ENCODE data around the gene ZNF195. TPM values are rescaled to one million over a fixed set of nuclear protein-coding genes. Genes with fewer than 3 reads are reported as not detected.
A peak's percentile ranks its signal among the peaks of the same experiment; 100 is the strongest.
"Not testable (repeated sequence)": the region's sequence is repeated elsewhere in the genome, so short reads cannot be mapped to it uniquely, and the experiment has no call there.

Gene ZNF195
- total RNA-seq, 1 experiment from 2014 or later = 42.5 TPM

DNA sequence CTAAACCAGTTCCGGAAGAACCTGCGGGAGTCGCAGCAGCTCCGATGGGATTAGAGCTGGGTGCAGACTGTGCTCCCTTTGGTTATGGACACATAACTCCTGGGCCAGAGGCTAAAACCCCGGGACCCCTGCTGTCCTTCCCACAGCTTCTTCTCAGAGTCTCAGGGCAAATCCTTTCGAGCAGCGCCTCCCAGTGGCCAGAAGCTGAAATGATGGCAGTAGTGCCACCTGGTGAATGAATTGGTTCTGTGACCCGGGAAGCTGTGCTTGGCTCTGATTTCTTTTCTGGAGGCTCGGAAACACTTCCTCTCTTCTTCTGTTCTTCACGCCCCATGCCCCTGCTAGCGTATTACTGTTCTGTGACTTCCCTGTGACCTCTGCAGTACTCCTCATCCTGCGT lies 29.8 kb upstream of the ZNF195 start:
- CTCF ChIA-PET = interaction anchor here (0.5 to 2.3 kb wide), 21 partner anchors 9 to 466 kb away, joined by 3 to 14 read pairs (median 4); no protein-coding TSS in a partner anchor
- H3K36me3 Mint-ChIP-seq (ENCODE audit: insufficient read depth, unreplicated experiment); H3K4me3 Mint-ChIP-seq (ENCODE audit: unreplicated experiment); H3K27ac Mint-ChIP-seq (ENCODE audit: low read depth, unreplicated experiment); BruUV-seq (replicated peaks); H3K9me3 Mint-ChIP-seq (ENCODE audit: unreplicated experiment): not testable (repeated sequence)
- peak; percentile 94 for TF ChIP-seq CTCF (IDR thresholded peaks at IDR 0.05; ENCODE audit: unreplicated experiment)
- H3K4me1 Mint-ChIP-seq (ENCODE audit: insufficient read depth, unreplicated experiment) = peaks cover 12% of the 10 kb centered on the region
- H3K27me3 Mint-ChIP-seq (ENCODE audit: insufficient read depth, unreplicated experiment) = peaks cover 10% of the 10 kb centered on the region
- intact Hi-C loops (cut with micrococcal nuclease) = loop anchor here (10.0 kb wide), 1 partner anchor 194 kb away; the partner anchor contains the start of gene MRGPRG
- POLR2A ChIA-PET = interaction anchor here (2.3 kb wide), 1 partner anchor 29 kb away, joined by 10 read pairs; the partner anchor contains the start of gene ZNF195
- DNase-seq (ENCODE audit: unreplicated experiment) = peak; percentile 80

- DNase-seq (ENCODE audit: unreplicated experiment) = peak; percentile 22
- CTCF ChIA-PET = interaction anchor here (0.7 to 2.3 kb wide), 19 partner anchors 8 to 371 kb away, joined by 3 to 14 read pairs (median 4); no protein-coding TSS in a partner anchor
- not testable (repeated sequence) for H3K27ac Mint-ChIP-seq (ENCODE audit: low read depth, unreplicated experiment); H3K4me3 Mint-ChIP-seq (ENCODE audit: unreplicated experiment); H3K9me3 Mint-ChIP-seq (ENCODE audit: unreplicated experiment); H3K36me3 Mint-ChIP-seq (ENCODE audit: insufficient read depth, unreplicated experiment); BruUV-seq (replicated peaks)
- Mint-ChIP-seq H3K4me1 (ENCODE audit: insufficient read depth, unreplicated experiment) (peaks cover 12% of the 10 kb centered on the region), H3K27me3 (ENCODE audit: insufficient read depth, unreplicated experiment) (peaks cover 10% of the 10 kb centered on the region)
- POLR2A ChIA-PET = interaction anchor here (2.3 kb wide), 1 partner anchor 29 kb away, joined by 10 read pairs; the partner anchor contains the start of gene ZNF195
- intact Hi-C loops (cut with micrococcal nuclease) = loop anchor here (10.0 kb wide), 1 partner anchor 193 kb away; the partner anchor contains the start of gene MRGPRG
Observed at GRCh38 chr11:3408058-3408605, 29.2 kb upstream of the ZNF195 start.

DNA sequence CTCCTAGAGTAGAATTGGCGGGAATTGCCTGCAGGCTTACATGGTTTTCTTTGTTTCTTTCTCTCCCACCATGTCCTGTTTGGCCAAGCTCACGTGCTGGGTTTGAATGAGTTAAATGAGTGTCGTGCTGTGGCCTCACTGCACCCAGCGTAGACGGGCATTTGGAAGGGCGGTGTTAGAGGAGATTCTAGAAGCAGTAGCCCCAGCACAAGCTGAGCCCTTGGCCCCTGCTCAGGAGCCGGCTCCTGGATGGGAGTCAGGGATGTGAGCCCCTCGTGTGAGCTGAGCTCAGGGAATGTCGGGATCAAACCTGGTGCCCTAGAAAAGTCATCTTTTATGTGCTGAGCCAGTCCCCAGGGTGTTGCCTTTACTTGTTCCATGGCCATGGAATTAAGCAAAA lies 28.0 kb upstream of the ZNF195 start:
- H3K36me3 Mint-ChIP-seq (ENCODE audit: insufficient read depth, unreplicated experiment); BruUV-seq (replicated peaks); DNase-seq (ENCODE audit: unreplicated experiment); H3K27ac Mint-ChIP-seq (ENCODE audit: low read depth, unreplicated experiment); H3K9me3 Mint-ChIP-seq (ENCODE audit: unreplicated experiment); H3K4me3 Mint-ChIP-seq (ENCODE audit: unreplicated experiment): not testable (repeated sequence)
- Mint-ChIP-seq H3K4me1 (ENCODE audit: insufficient read depth, unreplicated experiment) (peaks cover 12% of the 10 kb centered on the region), H3K27me3 (ENCODE audit: insufficient read depth, unreplicated experiment) (peaks cover 10% of the 10 kb centered on the region)
- intact Hi-C loops (cut with micrococcal nuclease) = loop anchor here (10.0 kb wide), 1 partner anchor 192 kb away; the partner anchor contains the start of gene MRGPRG
- POLR2A ChIA-PET = interaction anchor here (2.3 kb wide), 1 partner anchor 27 kb away, joined by 10 read pairs; the partner anchor contains the start of gene ZNF195
- CTCF ChIA-PET = interaction anchor here (0.7 to 1.3 kb wide), 3 partner anchors 10 to 1102 kb away, joined by 3 read pairs; no protein-coding TSS in a partner anchor

DNA sequence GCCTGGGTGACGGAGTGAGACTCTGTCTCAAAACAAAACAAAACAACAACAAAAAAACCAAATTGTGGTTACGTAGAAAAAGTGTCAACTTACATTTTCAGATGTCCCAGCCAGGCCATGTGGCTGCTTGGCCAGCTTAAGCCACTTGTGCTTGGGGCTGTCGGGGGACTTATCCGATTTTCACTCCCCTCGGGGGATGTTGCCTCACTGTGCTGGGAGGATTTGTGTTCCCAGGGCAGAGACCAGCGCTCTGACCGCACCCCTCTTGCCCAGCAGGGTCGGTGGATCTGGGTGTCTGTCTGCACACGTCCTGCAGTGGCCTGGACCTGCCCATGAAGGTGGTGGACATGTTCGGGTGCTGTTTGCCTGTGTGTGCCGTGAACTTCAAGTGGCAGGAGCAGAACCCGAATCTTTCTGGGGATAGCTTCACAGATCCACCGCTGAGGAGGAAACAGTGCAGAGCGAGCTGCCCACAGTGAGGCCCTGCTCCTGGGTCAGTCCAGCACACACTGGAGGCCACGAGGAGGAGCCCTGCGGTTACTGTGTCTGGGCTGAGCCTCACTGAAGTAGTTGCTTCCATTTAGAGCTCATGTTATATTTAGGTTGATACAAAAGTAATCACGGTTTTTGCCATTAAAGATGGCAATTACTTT lies 27.4 kb upstream of the ZNF195 start:
- H3K9me3 Mint-ChIP-seq (ENCODE audit: unreplicated experiment); DNase-seq (ENCODE audit: unreplicated experiment); H3K4me3 Mint-ChIP-seq (ENCODE audit: unreplicated experiment); H3K27ac Mint-ChIP-seq (ENCODE audit: low read depth, unreplicated experiment); POLR2A ChIA-PET; BruUV-seq (replicated peaks); H3K36me3 Mint-ChIP-seq (ENCODE audit: insufficient read depth, unreplicated experiment): not testable (repeated sequence)
- intact Hi-C loops (cut with micrococcal nuclease) = loop anchor here (10.0 kb wide), 1 partner anchor 192 kb away; the partner anchor contains the start of gene MRGPRG
- CTCF ChIA-PET = interaction anchor here (0.6 to 1.3 kb wide), 3 partner anchors 10 to 1101 kb away, joined by 3 read pairs; no protein-coding TSS in a partner anchor
- H3K4me1 Mint-ChIP-seq (ENCODE audit: insufficient read depth, unreplicated experiment) = peaks cover 12% of the 10 kb centered on the region
- H3K27me3 Mint-ChIP-seq (ENCODE audit: insufficient read depth, unreplicated experiment) = peaks cover 10% of the 10 kb centered on the region

GRCh38 chr11:3404076-3404925 lies 25.4 kb upstream of the ZNF195 start:
- H3K9me3 Mint-ChIP-seq (ENCODE audit: unreplicated experiment); BruUV-seq (replicated peaks); H3K4me3 Mint-ChIP-seq (ENCODE audit: unreplicated experiment); POLR2A ChIA-PET; DNase-seq (ENCODE audit: unreplicated experiment); H3K27me3 Mint-ChIP-seq (ENCODE audit: insufficient read depth, unreplicated experiment); H3K27ac Mint-ChIP-seq (ENCODE audit: low read depth, unreplicated experiment); H3K36me3 Mint-ChIP-seq (ENCODE audit: insufficient read depth, unreplicated experiment): not testable (repeated sequence)
- intact Hi-C loops (cut with micrococcal nuclease) = loop anchor here (10.0 kb wide), 1 partner anchor 190 kb away; the partner anchor contains the start of gene MRGPRG
- peaks cover 12% of the 10 kb centered on the region for H3K4me1 Mint-ChIP-seq (ENCODE audit: insufficient read depth, unreplicated experiment)
- CTCF ChIA-PET = interaction anchor here (1.0 kb wide), 1 partner anchor 13 kb away, joined by 5 read pairs; no protein-coding TSS in a partner anchor

- H3K9me3 Mint-ChIP-seq (ENCODE audit: unreplicated experiment); CTCF ChIA-PET; H3K27me3 Mint-ChIP-seq (ENCODE audit: insufficient read depth, unreplicated experiment); DNase-seq (ENCODE audit: unreplicated experiment); H3K36me3 Mint-ChIP-seq (ENCODE audit: insufficient read depth, unreplicated experiment); BruUV-seq (replicated peaks); POLR2A ChIA-PET; H3K4me1 Mint-ChIP-seq (ENCODE audit: insufficient read depth, unreplicated experiment); H3K27ac Mint-ChIP-seq (ENCODE audit: low read depth, unreplicated experiment); H3K4me3 Mint-ChIP-seq (ENCODE audit: unreplicated experiment): not testable (repeated sequence)
- intact Hi-C loops (cut with micrococcal nuclease) = loop anchor here (10.0 kb wide), 1 partner anchor 188 kb away; the partner anchor contains the start of gene MRGPRG
Observed at GRCh38 chr11:3402861-3403250, 23.9 kb upstream of the ZNF195 start.

- not testable (repeated sequence) for H3K4me1 Mint-ChIP-seq (ENCODE audit: insufficient read depth, unreplicated experiment)
- intact Hi-C loops (cut with micrococcal nuclease) = loop anchor here (10.0 kb wide), 1 partner anchor 188 kb away; the partner anchor contains the start of gene MRGPRG
Observed at GRCh38 chr11:3402181-3402860, 23.4 kb upstream of the ZNF195 start.

More at GRCh38 chr11:3402181-3402860, 23.4 kb upstream of the ZNF195 start:
- CTCF ChIA-PET; H3K27ac Mint-ChIP-seq (ENCODE audit: low read depth, unreplicated experiment); H3K4me3 Mint-ChIP-seq (ENCODE audit: unreplicated experiment); H3K36me3 Mint-ChIP-seq (ENCODE audit: insufficient read depth, unreplicated experiment); H3K27me3 Mint-ChIP-seq (ENCODE audit: insufficient read depth, unreplicated experiment); BruUV-seq (replicated peaks); DNase-seq (ENCODE audit: unreplicated experiment); H3K9me3 Mint-ChIP-seq (ENCODE audit: unreplicated experiment); POLR2A ChIA-PET: not testable (repeated sequence)

Measured in MCF 10A (cell line).